ENCODE measurements around the gene CALHM1. TPM values are rescaled to one million over a fixed set of nuclear protein-coding genes. Genes with fewer than 3 reads are reported as not detected.

The CALHM1 gene
- total RNA-seq, 1 donor from 2014 or later = not detected

- no peak for TF ChIP-seq CTCF (conservative IDR thresholded peaks at IDR 0.05; ENCODE audit: low read depth, low read length)
- H3K4me3 ChIP-seq (ENCODE audit: low read depth, low read length) = no peak overlapping the region
- DNase-seq (ENCODE audit: low read depth) = no peak
Measured at GRCh38 chr10:103455235-103455634, 3.5 kb downstream of the CALHM1 start.

GRCh38 chr10:103454026-103454425 is 4.7 kb downstream of the CALHM1 start:
- TF ChIP-seq CTCF (conservative IDR thresholded peaks at IDR 0.05; ENCODE audit: low read depth, low read length) = no peak
- H3K4me3 ChIP-seq (ENCODE audit: low read depth, low read length) = no peak overlapping the region
- no peak for DNase-seq (ENCODE audit: low read depth)

- TF ChIP-seq CTCF (conservative IDR thresholded peaks at IDR 0.05; ENCODE audit: low read depth, low read length) = no peak
- no peak for DNase-seq (ENCODE audit: low read depth)
- H3K4me3 ChIP-seq (ENCODE audit: low read depth, low read length) = peak overlapping the region; percentile 39
Measured at GRCh38 chr10:103452506-103453230, 6.0 kb downstream of the CALHM1 start.

- peak within 1 kb of the TSS; percentile 39 for H3K4me3 ChIP-seq (ENCODE audit: low read depth, low read length)
- no peak for DNase-seq (ENCODE audit: low read depth)
- no peak for TF ChIP-seq CTCF (conservative IDR thresholded peaks at IDR 0.05; ENCODE audit: low read depth, low read length)
Measured at GRCh38 chr10:103451831-103452505, 6.7 kb downstream of the CALHM1 start, which contains the start of gene CALHM2. CALHM2 (minus strand) TSS chr10:103452370; CDS start chr10:103449941, 2,429 bp downstream.

GRCh38 chr10:103451091-103451813 is 7.4 kb downstream of the CALHM1 start:
- TF ChIP-seq CTCF (conservative IDR thresholded peaks at IDR 0.05; ENCODE audit: low read depth, low read length) = no peak
- no peak for DNase-seq (ENCODE audit: low read depth)
- no peak overlapping the region for H3K4me3 ChIP-seq (ENCODE audit: low read depth, low read length)

GRCh38 chr10:103450201-103450695 is 8.5 kb downstream of the CALHM1 start:
- no peak overlapping the region for H3K4me3 ChIP-seq (ENCODE audit: low read depth, low read length)
- DNase-seq (ENCODE audit: low read depth) = no peak
- no peak for TF ChIP-seq CTCF (conservative IDR thresholded peaks at IDR 0.05; ENCODE audit: low read depth, low read length)

All from epithelial cell of proximal tubule (primary cell).